IgD-negative memory B cell (primary cell): Measurements from ENCODE around the gene RGS12. TPM values are rescaled to one million over a fixed set of nuclear protein-coding genes. Genes with fewer than 3 reads are reported as not detected.

Experiments used
- H3K27ac Mint-ChIP-seq, 3 donors: one replicate each; pipeline ENCODE4 v1.8.0; 2020 to 2022; ENCODE audit warnings: mild to moderate bottlenecking in 3 of 3, mixed read lengths in 3 of 3, moderate library complexity in 1 of 3
- H3K27me3 Mint-ChIP-seq: one replicate; pipeline ENCODE4 v1.8.0; 2021; ENCODE audit warnings: mixed read lengths
- H3K36me3 Mint-ChIP-seq: one replicate; pipeline ENCODE4 v1.8.0; 2020; ENCODE audit warnings: mild to moderate bottlenecking, mixed read lengths
- H3K4me1 Mint-ChIP-seq, 3 donors: one replicate each; pipeline ENCODE4 v1.8.0; 2020 to 2022; ENCODE audit warnings: mixed read lengths in 3 of 3, mild to moderate bottlenecking in 1 of 3
- H3K4me3 Mint-ChIP-seq, 4 donors: one replicate each; pipeline ENCODE4 v1.8.0; 2020 to 2022; ENCODE audit warnings: mild to moderate bottlenecking in 4 of 4, mixed read lengths in 4 of 4, moderate library complexity in 3 of 4
- H3K9me3 Mint-ChIP-seq, 3 donors: one replicate each; pipeline ENCODE4 v1.8.0; 2020 to 2021; ENCODE audit warnings: mixed read lengths in 3 of 3, mild to moderate bottlenecking in 1 of 3
- polyA plus RNA-seq: library from polyadenylated mRNA; unstranded; fragments of 300-500 nt; fragmentation: Illumina TruSeq; gene quantifications from one replicate; pipeline ENCODE4 v1.2.3, GENCODE V29; 2021

The RGS12 gene
- polyA plus RNA-seq, 1 donor from 2014 or later = 0.81 TPM

- Mint-ChIP-seq H3K9me3 (no peaks in the 10 kb centered on the region), H3K36me3 (no peaks in the 10 kb centered on the region), H3K4me3 (no peak overlapping the region), H3K27ac (no peak overlapping the region), H3K4me1 (peaks cover 5 to 10% (median 7%) of the 10 kb centered on the region in 3 donors), H3K27me3 (peaks cover under 1% of the 10 kb centered on the region)
Observed at GRCh38 chr4:3342182-3342854, 49.5 kb downstream of the RGS12 start.

Other genes starting within 250 kb of the RGS12 start
- gene HTT-AS, start 218.5 kb upstream of the RGS12 start, polyA plus RNA-seq = not detected
- gene HTT, start 218.3 kb upstream of the RGS12 start, polyA plus RNA-seq = 10.0 TPM
- not detected for gene MSANTD1, start 43.9 kb upstream of the RGS12 start, polyA plus RNA-seq
- not detected for gene HGFAC, start 148.9 kb downstream of the RGS12 start, polyA plus RNA-seq
- 25.2 TPM for gene DOK7, start 170.3 kb downstream of the RGS12 start, polyA plus RNA-seq
- 138 TPM for gene LRPAP1, start 239.4 kb downstream of the RGS12 start, polyA plus RNA-seq